A549 (cell line): ENCODE measurements around the gene LRRC14B. TPM values are rescaled to one million over a fixed set of nuclear protein-coding genes. Genes with fewer than 3 reads are reported as not detected.

Source experiments
- ATAC-seq, 2 experiments: fragments of 200-7000 bp in 1 of 2; fragments of >200 bp in 1 of 2; cut with Nextera tagmentation in 1 of 2; cut with Tn5 transposase in 1 of 2; 3 replicates each; pipeline versions ENCODE4 v1.8.0 to v1.9.1; 2018 to 2020; ENCODE audit warnings: mild to moderate bottlenecking in 1 of 2, moderate library complexity in 1 of 2
- CTCF ChIA-PET: fragments of 300-600 bp; sonication (Branson Sonifier 250); formaldehyde crosslinking; extraction: SDS; loops from one replicate; lab custom pipeline; 2021; ENCODE audit warnings: antibody characterized with exemption, inconsistent platforms; lab: Yijun Ruan, JAX
- POLR2A ChIA-PET: fragments of 350-600 bp; formaldehyde crosslinking; extraction: SDS; loops from one replicate; lab custom pipeline; 2021; ENCODE audit warnings: antibody characterized with exemption, inconsistent platforms; lab: Yijun Ruan, JAX
- DNase-seq, 2 experiments: peaks; one replicate each; pipeline versions ENCODE4 v3.0.0 to v3.0.0-alpha.2; 2011 to 2016; ENCODE audit warnings: low read depth in 1 of 2, low spot score in 1 of 2
- FAIRE-seq: peaks from 2 replicates; lab custom pipeline; 2011; peaks lifted over from hg19 to GRCh38; lab: Jason Lieb, UNC
- H3K27ac ChIP-seq, 2 experiments: fragments of >200 bp; sonication (Bioruptor Twin); formaldehyde crosslinking; 3 replicates each; pipeline ENCODE4 v1.5.1; 2016 to 2017
- H3K4me1 ChIP-seq: fragments of >200 bp; sonication (Bioruptor Twin); formaldehyde crosslinking; 3 replicates; pipeline ENCODE4 v1.6.1; 2016
- H3K4me2 ChIP-seq: fragments of >200 bp; sonication (Bioruptor Twin); formaldehyde crosslinking; 3 replicates; pipeline ENCODE4 v1.6.1; 2016
- H3K4me3 ChIP-seq: fragments of >200 bp; sonication (Bioruptor Twin); formaldehyde crosslinking; 3 replicates; pipeline ENCODE4 v1.5.1; 2016
- H3K9me3 ChIP-seq: fragments of >200 bp; sonication (Bioruptor Twin); formaldehyde crosslinking; 3 replicates; pipeline ENCODE4 v1.6.1; 2016
- BHLHE40 ChIP-seq: IDR thresholded peaks from 2 replicates; pipeline ENCODE4 v1.6.1; 2012; ENCODE audit warnings: low read depth, low read length, inconsistent platforms
- CBX8 ChIP-seq: fragments of 200-600 bp; sonication (generic); IDR thresholded peaks from 2 replicates; pipeline ENCODE4 v1.6.1; 2016
- CEBPB ChIP-seq, 2 experiments: fragments of >200 bp in 1 of 2; sonication (Bioruptor Twin) in 1 of 2; formaldehyde crosslinking in 1 of 2; IDR thresholded peaks; 2 replicates each; pipeline ENCODE4 v1.6.1; 2012 to 2016
- CHD4 ChIP-seq: fragments of 200-600 bp; sonication (generic); IDR thresholded peaks from 2 replicates; pipeline ENCODE4 v1.6.1; 2016; ENCODE audit warnings: antibody characterized with exemption, mild to moderate bottlenecking, borderline replicate concordance
- FOSB ChIP-seq: fragments of 250-450 bp; sonication (Bioruptor Pico); IDR thresholded peaks from 2 replicates; pipeline ENCODE4 v1.5.0; 2020; ENCODE audit warnings: mild to moderate bottlenecking, moderate library complexity
- FOXS1 ChIP-seq: fragments of 250-450 bp; sonication (Bioruptor Pico); IDR thresholded peaks from 2 replicates; pipeline ENCODE4 v1.5.0; 2020; ENCODE audit warnings: mild to moderate bottlenecking, moderate library complexity
- HEYL ChIP-seq: fragments of 250-450 bp; sonication (Bioruptor Pico); IDR thresholded peaks from 2 replicates; pipeline ENCODE4 v1.8.0; 2021; ENCODE audit warnings: mild to moderate bottlenecking, moderate library complexity
- JUN ChIP-seq, 2 experiments: fragments of >200 bp; sonication (Bioruptor Twin); formaldehyde crosslinking; IDR thresholded peaks; 2 replicates in 1 of 2; 3 replicates in 1 of 2; pipeline ENCODE4 v1.6.1; 2016 to 2017
- KDM1A ChIP-seq: fragments of 200-600 bp; sonication (generic); IDR thresholded peaks from 2 replicates; pipeline ENCODE4 v1.6.1; 2016; ENCODE audit warnings: low read depth, mild to moderate bottlenecking
- MAFK ChIP-seq: fragments of 450-650 bp; IDR thresholded peaks from 2 replicates; pipeline ENCODE4 v1.6.1; 2014; ENCODE audit not compliant: partially characterized antibody
- MYC ChIP-seq: IDR thresholded peaks from 2 replicates; pipeline ENCODE4 v1.6.1; 2012; ENCODE audit warnings: mild to moderate bottlenecking, inconsistent platforms, low read length, improper control_type of control experiment, borderline replicate concordance
- NR3C1 ChIP-seq: fragments of >200 bp; sonication (Bioruptor Twin); formaldehyde crosslinking; IDR thresholded peaks from 3 replicates; pipeline ENCODE4 v1.6.1; 2017
- PHF8 ChIP-seq: fragments of 200-600 bp; sonication (generic); IDR thresholded peaks from 2 replicates; pipeline ENCODE4 v1.6.1; 2016; ENCODE audit warnings: low read depth, mild to moderate bottlenecking, antibody characterized with exemption, moderate library complexity, borderline replicate concordance
- POLR2AphosphoS2 ChIP-seq: conservative IDR thresholded peaks from 2 replicates; pipeline ENCODE4 v1.6.1; 2012; ENCODE audit warnings: low read length, improper control_type of control experiment, inconsistent platforms
- RARB ChIP-seq: fragments of 250-450 bp; sonication (Bioruptor Pico); IDR thresholded peaks from 2 replicates; pipeline ENCODE4 v1.8.0; 2021; ENCODE audit warnings: mild to moderate bottlenecking, moderate library complexity
- RNF2 ChIP-seq: fragments of 200-600 bp; sonication (generic); IDR thresholded peaks from 2 replicates; pipeline ENCODE4 v1.6.1; 2016; ENCODE audit warnings: low read depth, mild to moderate bottlenecking, antibody characterized with exemption, moderate library complexity, borderline replicate concordance
- TP53 ChIP-seq: fragments of 250-450 bp; sonication (Bioruptor Pico); IDR thresholded peaks from 2 replicates; pipeline ENCODE4 v1.5.0; 2021; ENCODE audit warnings: mild to moderate bottlenecking, moderate library complexity
- ZSCAN20 ChIP-seq: fragments of 250-450 bp; sonication (Bioruptor Pico); IDR thresholded peaks from 2 replicates; pipeline ENCODE4 v1.8.0; 2022; ENCODE audit warnings: mild to moderate bottlenecking, moderate library complexity
- WGBS: methylation state at CpG from one replicate; pipeline ENCODE4 v1.1.6; 2017; ENCODE audit errors: missing lambda C conversion rate; 5-methylcytosine and 5-hydroxymethylcytosine counted together
- polyA plus RNA-seq, 4 experiments: library from polyadenylated mRNA; depleted of rRNA in 3 of 4; stranded (reverse); fragments of >200 nt; fragmentation: RNase III in 1 of 4; extraction: RNeasy Plus Mini Kit Qiagen cat#74134 plus additional on column Dnase treatment in 1 of 4; gene quantifications; 2 replicates in 3 of 4; 3 replicates in 1 of 4; pipeline ENCODE4 v1.2.3, GENCODE V29; 2011 to 2017
- TF ChIP-seq, protein P1 (sequence below): fragments of 450-650 bp; IDR thresholded peaks from 2 replicates; pipeline ENCODE4 v1.6.1; 2014; ENCODE audit warnings: antibody characterized with exemption
- TF ChIP-seq, protein P2 (sequence below): fragments of 250-450 bp; sonication (Bioruptor Pico); IDR thresholded peaks from 2 replicates; pipeline ENCODE4 v1.5.0; 2021; ENCODE audit warnings: mild to moderate bottlenecking, moderate library complexity, borderline replicate concordance
- TF ChIP-seq, protein P3 (sequence below): fragments of 150-350 bp; IDR thresholded peaks from 2 replicates; pipeline ENCODE4 v1.6.1; 2014; ENCODE audit warnings: low read depth, mild to moderate bottlenecking, low read length

LRRC14B gene
- polyA plus RNA-seq, 2 of the 4 experiments (the other 2 are of a cell fraction): not detected

DNA sequence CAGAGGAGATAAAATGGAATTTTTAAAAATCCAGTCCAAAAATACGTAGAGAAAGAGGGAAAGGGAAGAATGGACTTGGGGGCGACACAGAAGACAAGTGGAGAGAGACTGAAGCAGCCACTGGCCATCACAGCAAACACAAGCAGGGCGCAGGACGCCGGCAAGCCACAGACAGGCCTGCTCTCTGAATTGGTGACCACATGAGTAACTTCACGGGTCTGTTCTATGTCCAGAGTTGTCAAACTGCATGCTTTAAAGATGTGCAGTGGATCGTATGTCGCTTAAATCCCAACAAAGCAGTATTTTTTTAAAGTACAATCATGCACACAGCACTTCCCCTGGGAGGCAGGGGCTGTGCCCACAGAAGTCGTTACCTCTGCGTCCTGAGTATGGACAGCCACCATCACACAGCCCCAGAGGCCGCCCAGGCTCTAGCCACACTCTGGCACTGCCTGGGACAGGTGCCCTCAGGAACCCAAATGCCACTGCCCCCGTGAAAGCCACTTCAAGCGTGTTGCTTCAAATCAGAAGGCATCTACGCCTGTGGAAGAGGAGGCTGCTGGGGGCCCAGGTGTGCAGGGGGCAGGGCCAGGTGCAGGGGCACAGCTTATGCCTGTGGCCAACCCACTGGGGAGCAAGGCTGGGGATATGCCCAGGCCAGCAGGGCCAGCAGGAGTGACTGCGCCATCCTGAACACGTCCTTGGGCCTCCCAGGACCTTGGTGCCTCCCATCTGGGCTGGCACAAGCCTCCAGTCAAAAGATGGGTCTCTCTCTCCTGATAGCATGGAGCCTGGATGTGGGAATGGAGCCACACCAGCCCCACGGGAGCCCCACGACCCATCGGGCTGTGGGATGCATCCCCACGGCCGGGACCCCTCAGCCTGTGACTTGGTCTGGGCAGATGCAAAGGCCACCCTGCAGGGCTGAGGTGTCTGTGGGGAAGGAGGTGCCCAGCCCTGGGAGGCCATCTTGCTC lies 5.9 kb upstream of the LRRC14B start:
- TF ChIP-seq MYC: no peak
- TF ChIP-seq, protein P1, sequence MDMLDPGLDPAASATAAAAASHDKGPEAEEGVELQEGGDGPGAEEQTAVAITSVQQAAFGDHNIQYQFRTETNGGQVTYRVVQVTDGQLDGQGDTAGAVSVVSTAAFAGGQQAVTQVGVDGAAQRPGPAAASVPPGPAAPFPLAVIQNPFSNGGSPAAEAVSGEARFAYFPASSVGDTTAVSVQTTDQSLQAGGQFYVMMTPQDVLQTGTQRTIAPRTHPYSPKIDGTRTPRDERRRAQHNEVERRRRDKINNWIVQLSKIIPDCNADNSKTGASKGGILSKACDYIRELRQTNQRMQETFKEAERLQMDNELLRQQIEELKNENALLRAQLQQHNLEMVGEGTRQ: no peak
- TF ChIP-seq MAFK: no peak
- TF ChIP-seq HEYL: no peak
- no peaks in the 10 kb centered on the region for H3K9me3 ChIP-seq
- ChIA-PET POLR2A (no interaction called here), CTCF (no interaction called here)
- FAIRE-seq (no peak), ATAC-seq (no peak), DNase-seq (no peak)
- H3K4me3 ChIP-seq: no peak overlapping the region
- no peaks in the 10 kb centered on the region for H3K4me1 ChIP-seq
- no peak overlapping the region for H3K4me2 ChIP-seq
- no peak overlapping the region for H3K27ac ChIP-seq
- WGBS: 78% methylated on average over 14 of the region's 21 CpGs

DNA sequence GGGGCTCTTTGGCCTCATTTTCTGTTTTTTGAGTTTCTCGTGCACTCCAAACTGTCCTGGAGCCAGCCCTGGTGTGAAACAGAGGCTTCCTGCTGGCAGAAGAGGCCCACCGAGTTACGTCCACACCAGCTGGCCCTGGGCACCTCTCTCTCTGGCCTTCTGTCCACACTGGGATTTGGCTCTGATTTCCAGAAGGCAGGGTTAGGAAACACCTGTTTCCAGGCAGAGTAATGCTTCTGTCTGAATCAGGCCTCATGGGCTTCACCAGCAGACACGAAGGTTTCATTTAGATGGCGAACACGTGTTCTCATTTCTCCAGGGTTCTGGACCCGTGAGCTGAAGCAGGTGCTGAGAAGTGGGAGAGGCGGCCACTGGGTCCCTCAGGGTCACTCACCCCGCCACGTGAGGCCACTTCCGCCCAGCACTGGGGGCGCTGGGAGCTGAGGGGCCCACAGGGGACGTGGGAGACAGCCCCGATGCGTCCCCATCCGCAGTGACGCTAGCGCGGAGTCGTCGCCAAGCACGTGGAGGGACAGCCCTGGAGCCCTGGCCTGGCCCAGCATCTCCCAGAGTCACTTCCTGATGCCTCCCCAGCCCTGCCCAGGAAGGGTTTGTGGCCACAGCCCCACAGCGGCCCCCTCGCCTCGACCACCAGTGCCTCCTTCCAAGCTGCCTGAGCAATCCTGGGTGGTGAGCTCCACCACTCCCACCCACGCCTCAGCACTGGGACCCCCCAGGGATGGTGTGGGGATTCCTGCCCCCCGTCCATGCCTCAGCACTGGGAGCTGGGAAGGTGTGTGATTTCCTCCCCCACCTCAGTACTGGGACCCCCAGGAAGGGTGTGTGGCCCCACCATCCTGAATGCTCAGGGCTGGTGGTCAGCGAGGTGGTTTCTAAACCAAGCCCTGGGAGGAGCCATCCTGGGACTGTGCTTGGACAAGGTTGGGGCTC lies 4.9 kb upstream of the LRRC14B start:
- DNase-seq (no peak), ATAC-seq (no peak), FAIRE-seq (no peak)
- 89% methylated on average over 8 of the region's 28 CpGs for WGBS
- Histone ChIP-seq H3K4me1 (no peaks in the 10 kb centered on the region), H3K27ac (no peak overlapping the region), H3K9me3 (no peaks in the 10 kb centered on the region), H3K4me2 (no peak overlapping the region), H3K4me3 (no peak overlapping the region)
- POLR2A ChIA-PET: no interaction called here
- no peak for TF ChIP-seq TP53 (CRISPR knock-in tag)
- no peak for TF ChIP-seq RARB
- no peak for TF ChIP-seq JUN (IDR thresholded peaks at IDR 0.05)
- no peak for TF ChIP-seq FOXS1 (CRISPR knock-in tag)
- no peak for TF ChIP-seq KDM1A
- no peak for TF ChIP-seq PHF8
- TF ChIP-seq MAFK: no peak
- TF ChIP-seq CHD4: no peak
- TF ChIP-seq RNF2: no peak
- TF ChIP-seq FOSB: no peak
- TF ChIP-seq POLR2AphosphoS2: no peak
- CTCF ChIA-PET: interaction anchor here (0.6 to 2.8 kb wide), 2 partner anchors 11 to 18 kb away, joined by 3 to 13 read pairs; no protein-coding TSS in a partner anchor

DNA sequence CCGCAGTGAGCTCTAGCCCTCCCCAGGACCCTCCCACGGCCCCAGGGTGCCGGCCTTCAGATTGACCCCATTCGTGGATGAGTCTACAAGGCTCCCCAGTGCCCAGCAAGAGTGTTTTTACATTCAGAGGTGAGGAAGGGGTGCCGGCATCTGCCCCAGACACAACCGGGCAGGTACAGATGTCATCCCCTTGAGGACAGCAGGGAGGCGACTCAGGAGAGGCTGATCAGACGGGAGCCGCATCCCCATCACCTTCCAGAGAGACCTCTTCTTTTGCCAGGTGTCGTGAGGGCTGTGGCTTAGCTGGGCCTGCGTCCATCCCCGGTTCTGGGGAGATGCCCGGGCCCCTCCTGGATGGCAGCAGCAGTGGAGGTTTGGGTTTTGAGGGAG lies 4.3 kb upstream of the LRRC14B start:
- FAIRE-seq (no peak), DNase-seq (no peak), ATAC-seq (no peak)
- H3K4me3 ChIP-seq: no peak overlapping the region
- no peak overlapping the region for H3K4me2 ChIP-seq
- H3K27ac ChIP-seq: no peak overlapping the region
- ChIA-PET POLR2A (no interaction called here), CTCF (interaction anchor here (2.2 to 2.8 kb wide), 2 partner anchors 16 to 18 kb away, joined by 13 to 15 read pairs; no protein-coding TSS in a partner anchor)
- H3K4me1 ChIP-seq: no peaks in the 10 kb centered on the region
- no peaks in the 10 kb centered on the region for H3K9me3 ChIP-seq
- 83% methylated on average over 9 of the region's 13 CpGs for WGBS
- TF ChIP-seq BHLHE40 (no peak), CEBPB (IDR thresholded peaks at IDR 0.05) (no peak), NR3C1 (no peak), JUN (IDR thresholded peaks at IDR 0.05) (no peak), CBX8 (no peak), POLR2AphosphoS2 (no peak), FOXS1 (CRISPR knock-in tag) (no peak), ZSCAN20 (CRISPR knock-in tag) (no peak)
- TF ChIP-seq, protein P2, sequence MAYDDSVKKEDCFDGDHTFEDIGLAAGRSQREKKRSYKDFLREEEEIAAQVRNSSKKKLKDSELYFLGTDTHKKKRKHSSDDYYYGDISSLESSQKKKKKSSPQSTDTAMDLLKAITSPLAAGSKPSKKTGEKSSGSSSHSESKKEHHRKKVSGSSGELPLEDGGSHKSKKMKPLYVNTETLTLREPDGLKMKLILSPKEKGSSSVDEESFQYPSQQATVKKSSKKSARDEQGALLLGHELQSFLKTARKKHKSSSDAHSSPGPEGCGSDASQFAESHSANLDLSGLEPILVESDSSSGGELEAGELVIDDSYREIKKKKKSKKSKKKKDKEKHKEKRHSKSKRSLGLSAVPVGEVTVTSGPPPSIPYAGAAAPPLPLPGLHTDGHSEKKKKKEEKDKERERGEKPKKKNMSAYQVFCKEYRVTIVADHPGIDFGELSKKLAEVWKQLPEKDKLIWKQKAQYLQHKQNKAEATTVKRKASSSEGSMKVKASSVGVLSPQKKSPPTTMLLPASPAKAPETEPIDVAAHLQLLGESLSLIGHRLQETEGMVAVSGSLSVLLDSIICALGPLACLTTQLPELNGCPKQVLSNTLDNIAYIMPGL: no peak
- TF ChIP-seq, protein P3, sequence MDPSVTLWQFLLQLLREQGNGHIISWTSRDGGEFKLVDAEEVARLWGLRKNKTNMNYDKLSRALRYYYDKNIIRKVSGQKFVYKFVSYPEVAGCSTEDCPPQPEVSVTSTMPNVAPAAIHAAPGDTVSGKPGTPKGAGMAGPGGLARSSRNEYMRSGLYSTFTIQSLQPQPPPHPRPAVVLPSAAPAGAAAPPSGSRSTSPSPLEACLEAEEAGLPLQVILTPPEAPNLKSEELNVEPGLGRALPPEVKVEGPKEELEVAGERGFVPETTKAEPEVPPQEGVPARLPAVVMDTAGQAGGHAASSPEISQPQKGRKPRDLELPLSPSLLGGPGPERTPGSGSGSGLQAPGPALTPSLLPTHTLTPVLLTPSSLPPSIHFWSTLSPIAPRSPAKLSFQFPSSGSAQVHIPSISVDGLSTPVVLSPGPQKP: no peak
